Nephron (organoid): ENCODE results near the gene PADI1.
A peak's percentile ranks its signal among the peaks of the same experiment; 100 is the strongest.
"Not testable (repeated sequence)": the region's sequence is repeated elsewhere in the genome, so short reads cannot be mapped to it uniquely, and the experiment has no call there.

Experiments
- H3K27ac Mint-ChIP-seq, 3 experiments: 2 replicates each; pipeline ENCODE4 v1.8.0; 2020; ENCODE audit warnings: mixed read lengths in 3 of 3, mild to moderate bottlenecking in 2 of 3, moderate library complexity in 1 of 3
- H3K27me3 Mint-ChIP-seq: 2 replicates; pipeline ENCODE4 v1.8.0; 2021; ENCODE audit warnings: low read depth, mild to moderate bottlenecking, moderate library complexity, mixed read lengths
- H3K36me3 Mint-ChIP-seq: 2 replicates; pipeline ENCODE4 v1.8.0; 2020; ENCODE audit warnings: low read depth, mixed read lengths
- H3K4me1 Mint-ChIP-seq: 2 replicates; pipeline ENCODE4 v1.8.0; 2020; ENCODE audit warnings: mixed read lengths
- H3K4me3 Mint-ChIP-seq, 3 experiments: 2 replicates each; pipeline ENCODE4 v1.8.0; 2020; ENCODE audit warnings: mild to moderate bottlenecking in 3 of 3, mixed read lengths in 3 of 3, moderate library complexity in 2 of 3
- H3K9me3 Mint-ChIP-seq: 2 replicates; pipeline ENCODE4 v1.8.0; 2020; ENCODE audit warnings: mixed read lengths
- CTCF ChIP-seq, 3 experiments: fragments of 200-600 bp; sonication (generic); IDR thresholded peaks; one replicate each; pipeline ENCODE4 v1.5.0; 2021; ENCODE audit warnings: antibody characterized with exemption in 3 of 3; ENCODE audit not compliant: unreplicated experiment in 3 of 3

Gene PADI1

GRCh38 chr1:17239420-17239819 is 34.5 kb downstream of the PADI1 start:
- peaks cover 9% of the 10 kb centered on the region for H3K4me1 Mint-ChIP-seq
- H3K27ac Mint-ChIP-seq = peak overlapping the region in 1 of 3 experiments; percentile 31
- H3K36me3 Mint-ChIP-seq = no peaks in the 10 kb centered on the region
- TF ChIP-seq CTCF (IDR thresholded peaks at IDR 0.05; ENCODE audit: unreplicated experiment in 3 of 3) = no peak
- H3K27me3 Mint-ChIP-seq = peaks cover 62% of the 10 kb centered on the region
- no peaks in the 10 kb centered on the region for H3K9me3 Mint-ChIP-seq
- H3K4me3 Mint-ChIP-seq = peak overlapping the region in 1 of 3 experiments; percentile 38

DNA sequence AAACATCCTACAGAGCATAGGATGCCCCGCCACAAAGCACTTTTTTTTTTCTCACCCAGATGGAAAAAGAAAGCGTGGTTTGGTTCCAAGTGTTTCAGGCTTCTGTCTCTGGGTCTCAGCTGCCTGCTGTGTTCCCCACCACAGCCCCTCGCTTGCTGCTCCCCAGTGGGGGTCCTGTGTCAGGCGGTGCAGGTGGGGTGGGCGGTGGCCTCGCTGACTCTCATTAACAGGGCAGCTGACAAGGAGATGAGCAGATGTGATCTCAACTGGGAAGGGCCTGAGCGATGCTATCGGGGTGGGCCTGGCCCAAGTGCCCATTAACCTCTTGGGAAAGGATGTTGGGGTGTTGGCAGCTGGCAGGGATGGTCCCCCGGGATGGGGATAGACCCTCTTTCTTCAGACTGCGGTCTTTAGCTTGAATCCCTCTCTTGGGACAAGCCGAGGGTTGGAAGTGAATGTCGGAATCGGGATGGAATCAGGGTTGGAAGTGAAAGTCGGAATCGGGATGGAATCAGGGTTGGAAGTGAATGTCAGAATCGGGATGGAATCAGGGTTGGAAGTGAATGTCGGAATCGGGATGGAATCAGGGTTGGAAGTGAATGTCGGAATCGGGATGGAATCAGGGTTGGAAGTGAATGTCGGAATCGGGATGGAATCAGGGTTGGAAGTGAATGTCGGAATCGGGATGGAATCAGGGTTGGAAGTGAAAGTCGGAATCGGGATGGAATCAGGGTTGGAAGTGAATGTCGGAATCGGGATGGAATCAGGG is 36.3 kb downstream of the PADI1 start:
- H3K4me1 Mint-ChIP-seq = peaks cover 24% of the 10 kb centered on the region
- not testable (repeated sequence) for H3K36me3 Mint-ChIP-seq, H3K9me3 Mint-ChIP-seq, H3K27ac Mint-ChIP-seq
- peak overlapping the region; percentile 28 to 55 (median 38) for H3K4me3 Mint-ChIP-seq
- peaks cover 61% of the 10 kb centered on the region for H3K27me3 Mint-ChIP-seq

- not testable (repeated sequence) for H3K27ac Mint-ChIP-seq, H3K4me3 Mint-ChIP-seq, H3K9me3 Mint-ChIP-seq, H3K36me3 Mint-ChIP-seq
- H3K4me1 Mint-ChIP-seq = peaks cover 24% of the 10 kb centered on the region
- H3K27me3 Mint-ChIP-seq = peaks cover 65% of the 10 kb centered on the region
Measured at GRCh38 chr1:17241780-17242074, 36.8 kb downstream of the PADI1 start.

- Mint-ChIP-seq H3K4me1 (peaks cover 24% of the 10 kb centered on the region), H3K27ac (no peak overlapping the region), H3K27me3 (peaks cover 60% of the 10 kb centered on the region), H3K36me3 (no peaks in the 10 kb centered on the region), H3K9me3 (no peaks in the 10 kb centered on the region), H3K4me3 (no peak overlapping the region)
- no peak for TF ChIP-seq CTCF (IDR thresholded peaks at IDR 0.05; ENCODE audit: unreplicated experiment in 3 of 3)
Measured at GRCh38 chr1:17243274-17243673, 38.3 kb downstream of the PADI1 start.

GRCh38 chr1:17244821-17245740 is 40.2 kb downstream of the PADI1 start:
- Mint-ChIP-seq H3K27me3 (peaks cover 54% of the 10 kb centered on the region), H3K9me3 (no peaks in the 10 kb centered on the region), H3K4me3 (no peak overlapping the region), H3K4me1 (peaks cover 19% of the 10 kb centered on the region), H3K27ac (peak overlapping the region in 2 of 3 experiments; percentile 33 to 70), H3K36me3 (no peaks in the 10 kb centered on the region)
- TF ChIP-seq CTCF (IDR thresholded peaks at IDR 0.05; ENCODE audit: unreplicated experiment in 3 of 3) = no peak

DNA sequence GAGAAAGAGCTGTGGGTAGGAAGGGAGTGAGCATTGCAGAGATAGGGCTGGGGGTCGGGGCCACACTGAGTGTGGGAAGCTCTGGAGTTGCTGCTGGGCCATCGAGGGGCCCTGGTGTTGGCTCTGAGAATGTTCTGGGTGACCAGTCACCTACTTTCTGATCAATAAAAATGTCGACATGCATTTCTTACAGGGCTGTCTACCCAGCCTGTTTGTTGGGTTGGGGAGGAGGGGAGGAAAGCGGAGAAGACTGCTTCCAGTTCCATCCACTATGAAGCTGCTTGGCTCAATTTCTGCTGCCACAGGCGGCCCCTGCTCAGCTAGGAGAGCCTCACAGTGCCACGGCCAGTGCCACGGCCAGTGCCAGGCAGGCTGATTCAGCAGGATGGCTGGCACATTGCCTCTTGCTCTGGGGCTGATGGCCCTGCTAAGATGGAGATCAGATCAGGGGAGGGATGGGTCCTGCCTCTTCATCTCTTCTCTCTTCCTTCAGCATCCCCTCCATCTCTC is 40.9 kb downstream of the PADI1 start:
- peak overlapping the region in 2 of 3 experiments; percentile 33 to 70 for H3K27ac Mint-ChIP-seq
- no peak for TF ChIP-seq CTCF (IDR thresholded peaks at IDR 0.05; ENCODE audit: unreplicated experiment in 3 of 3)
- H3K9me3 Mint-ChIP-seq = no peaks in the 10 kb centered on the region
- H3K4me3 Mint-ChIP-seq = no peak overlapping the region
- H3K27me3 Mint-ChIP-seq = peaks cover 53% of the 10 kb centered on the region
- H3K4me1 Mint-ChIP-seq = peaks cover 19% of the 10 kb centered on the region
- H3K36me3 Mint-ChIP-seq = no peaks in the 10 kb centered on the region
